Bronchial epithelial cell (primary cell): ENCODE results near the gene ZNF75A. TPM values are rescaled to one million over a fixed set of nuclear protein-coding genes. Genes with fewer than 3 reads are reported as not detected.

Experiments used
- DNase-seq: peaks from one replicate; pipeline ENCODE4 v3.0.0-alpha.2; 2010; ENCODE audit warnings: low read depth
- FAIRE-seq: peaks from 2 replicates; lab custom pipeline; 2011; peaks lifted over from hg19 to GRCh38; lab: Jason Lieb, UNC
- H3K27me3 ChIP-seq: 2 replicates; pipeline ENCODE4 v1.5.1; 2011; ENCODE audit warnings: low read length; ENCODE audit not compliant: control insufficient read depth, insufficient read depth
- H3K36me3 ChIP-seq: 2 replicates; pipeline ENCODE4 v1.5.1; 2011; ENCODE audit warnings: low read length; ENCODE audit not compliant: control insufficient read depth, insufficient read depth
- H3K4me3 ChIP-seq: 2 replicates; pipeline ENCODE4 v1.5.1; 2011; ENCODE audit warnings: mild to moderate bottlenecking, low read depth, low read length, control low read depth
- total RNA-seq: library from RNA; depleted of rRNA; stranded (reverse); fragments of >200 nt; gene quantifications from 2 replicates; pipeline ENCODE4 v1.2.1, GENCODE V29; 2014
- TF ChIP-seq, protein P1 (sequence below): IDR thresholded peaks from 2 replicates; pipeline ENCODE4 v1.5.1; 2011; ENCODE audit warnings: mild to moderate bottlenecking, moderate library complexity, low read length, control low read depth, inconsistent platforms; ENCODE audit not compliant: insufficient read depth, severe bottlenecking

The ZNF75A gene
- total RNA-seq, 1 donor from 2014 or later: 22.9 TPM

DNA sequence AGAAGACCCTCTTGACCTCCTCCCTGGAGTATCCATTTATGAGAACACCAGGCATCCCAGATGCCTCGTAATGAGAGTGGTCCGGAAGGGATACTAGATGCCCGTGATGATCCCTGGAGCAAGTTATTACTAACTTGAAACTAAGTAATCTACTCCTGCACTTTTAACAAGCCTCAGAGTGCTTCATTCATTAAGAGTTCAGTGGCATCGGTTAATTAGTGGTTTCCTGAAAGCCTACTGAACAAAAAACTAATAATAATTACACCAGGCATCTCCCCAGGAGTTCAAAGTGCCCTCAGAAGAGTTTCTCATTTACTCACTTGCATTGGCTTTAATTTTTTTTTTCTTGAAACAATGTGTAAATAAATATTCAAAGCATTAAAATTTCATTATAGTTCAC is 22.2 kb downstream of the ZNF75A start:
- TF ChIP-seq, protein P1, sequence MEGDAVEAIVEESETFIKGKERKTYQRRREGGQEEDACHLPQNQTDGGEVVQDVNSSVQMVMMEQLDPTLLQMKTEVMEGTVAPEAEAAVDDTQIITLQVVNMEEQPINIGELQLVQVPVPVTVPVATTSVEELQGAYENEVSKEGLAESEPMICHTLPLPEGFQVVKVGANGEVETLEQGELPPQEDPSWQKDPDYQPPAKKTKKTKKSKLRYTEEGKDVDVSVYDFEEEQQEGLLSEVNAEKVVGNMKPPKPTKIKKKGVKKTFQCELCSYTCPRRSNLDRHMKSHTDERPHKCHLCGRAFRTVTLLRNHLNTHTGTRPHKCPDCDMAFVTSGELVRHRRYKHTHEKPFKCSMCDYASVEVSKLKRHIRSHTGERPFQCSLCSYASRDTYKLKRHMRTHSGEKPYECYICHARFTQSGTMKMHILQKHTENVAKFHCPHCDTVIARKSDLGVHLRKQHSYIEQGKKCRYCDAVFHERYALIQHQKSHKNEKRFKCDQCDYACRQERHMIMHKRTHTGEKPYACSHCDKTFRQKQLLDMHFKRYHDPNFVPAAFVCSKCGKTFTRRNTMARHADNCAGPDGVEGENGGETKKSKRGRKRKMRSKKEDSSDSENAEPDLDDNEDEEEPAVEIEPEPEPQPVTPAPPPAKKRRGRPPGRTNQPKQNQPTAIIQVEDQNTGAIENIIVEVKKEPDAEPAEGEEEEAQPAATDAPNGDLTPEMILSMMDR: no peak
- DNase-seq (no peak), FAIRE-seq (no peak)
- Histone ChIP-seq H3K36me3 (no peaks in the 10 kb centered on the region), H3K4me3 (no peak overlapping the region), H3K27me3 (no peaks in the 10 kb centered on the region)

DNA sequence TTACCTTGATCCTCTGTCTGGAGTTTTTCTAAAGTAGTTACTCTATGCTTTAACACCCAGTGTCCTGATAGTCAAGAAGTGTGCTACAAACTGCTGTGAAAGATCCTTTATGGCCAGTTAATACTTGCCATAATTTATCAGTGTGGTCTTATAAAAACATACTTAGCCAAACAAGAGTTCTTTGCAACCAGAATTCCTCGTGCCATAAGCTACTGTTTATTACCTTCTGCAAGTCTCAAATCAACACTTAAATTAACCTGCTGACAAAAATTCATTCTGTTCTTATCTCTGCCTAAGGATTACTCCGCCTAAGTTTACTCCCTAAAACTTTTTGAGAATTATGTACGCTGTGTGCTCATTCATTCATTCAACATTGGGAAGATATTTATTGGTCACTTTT is 22.8 kb downstream of the ZNF75A start:
- TF ChIP-seq, protein P1: no peak
- no peak for FAIRE-seq
- no peaks in the 10 kb centered on the region for H3K36me3 ChIP-seq
- H3K27me3 ChIP-seq: no peaks in the 10 kb centered on the region
- no peak overlapping the region for H3K4me3 ChIP-seq
- no peak for DNase-seq

DNA sequence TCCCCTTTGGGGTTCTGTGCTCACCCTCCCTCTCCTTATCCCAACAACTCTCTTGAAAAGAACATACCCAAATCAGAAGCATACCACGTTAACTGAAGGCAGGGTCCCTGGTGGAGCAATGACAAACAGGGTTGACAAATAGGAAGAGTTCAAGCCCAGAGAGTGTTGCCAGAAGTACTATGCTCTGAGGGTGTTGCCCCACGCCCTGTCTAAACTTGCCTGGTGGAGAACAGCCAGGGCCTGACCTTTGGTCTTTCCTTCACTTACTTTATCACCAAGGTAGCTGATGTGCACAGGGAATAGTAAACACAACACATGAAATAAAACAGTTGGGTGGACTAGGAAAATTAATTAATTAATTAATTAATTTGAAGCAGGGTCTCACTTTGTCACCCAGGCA is 23.3 kb downstream of the ZNF75A start:
- H3K27me3 ChIP-seq: no peaks in the 10 kb centered on the region
- DNase-seq (no peak), FAIRE-seq (peak; percentile 7)
- H3K4me3 ChIP-seq: no peak overlapping the region
- TF ChIP-seq, protein P1: no peak
- no peaks in the 10 kb centered on the region for H3K36me3 ChIP-seq

DNA sequence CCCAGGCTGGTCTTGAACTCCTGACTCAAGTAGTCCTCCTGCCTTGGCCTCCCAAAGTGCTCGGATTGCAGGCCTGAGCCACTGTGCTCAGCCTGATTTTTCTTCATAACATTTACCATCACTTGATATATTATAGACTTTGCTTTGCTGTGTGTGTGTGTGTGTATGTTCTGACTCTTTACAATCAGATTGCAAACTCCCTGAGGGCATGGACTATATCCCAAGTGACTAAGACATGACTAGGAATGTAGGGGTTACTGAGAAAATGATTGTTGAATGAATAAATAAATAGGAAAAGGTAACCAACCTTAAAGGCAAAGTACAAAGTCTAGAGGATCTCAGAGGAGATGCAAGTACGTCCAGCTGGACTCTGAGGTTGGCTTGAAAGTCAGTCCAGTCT is 40.7 kb downstream of the ZNF75A start:
- Histone ChIP-seq H3K27me3 (no peaks in the 10 kb centered on the region), H3K36me3 (no peaks in the 10 kb centered on the region), H3K4me3 (no peak overlapping the region)
- TF ChIP-seq, protein P1: no peak
- FAIRE-seq (no peak), DNase-seq (no peak)

DNA sequence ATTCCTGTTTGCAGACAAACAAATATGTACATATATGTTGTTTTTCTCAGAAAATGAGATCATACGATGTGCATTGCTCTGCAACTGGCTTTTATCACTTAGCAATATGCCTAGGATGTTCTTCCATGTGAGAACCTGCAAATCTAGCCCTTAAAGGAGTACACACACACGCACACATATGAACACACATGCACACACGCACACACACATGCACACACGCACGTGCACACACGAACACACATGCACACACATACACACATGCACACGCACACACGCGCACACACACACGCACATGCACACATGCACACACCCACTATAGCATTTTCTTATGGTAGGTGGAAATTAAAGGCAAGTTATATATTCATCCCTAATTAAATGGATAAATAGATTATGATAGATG is 42.3 kb downstream of the ZNF75A start:
- TF ChIP-seq, protein P1: no peak
- H3K4me3 ChIP-seq: no peak overlapping the region
- no peaks in the 10 kb centered on the region for H3K36me3 ChIP-seq
- DNase-seq (no peak), FAIRE-seq (no peak)
- H3K27me3 ChIP-seq: no peaks in the 10 kb centered on the region

DNA sequence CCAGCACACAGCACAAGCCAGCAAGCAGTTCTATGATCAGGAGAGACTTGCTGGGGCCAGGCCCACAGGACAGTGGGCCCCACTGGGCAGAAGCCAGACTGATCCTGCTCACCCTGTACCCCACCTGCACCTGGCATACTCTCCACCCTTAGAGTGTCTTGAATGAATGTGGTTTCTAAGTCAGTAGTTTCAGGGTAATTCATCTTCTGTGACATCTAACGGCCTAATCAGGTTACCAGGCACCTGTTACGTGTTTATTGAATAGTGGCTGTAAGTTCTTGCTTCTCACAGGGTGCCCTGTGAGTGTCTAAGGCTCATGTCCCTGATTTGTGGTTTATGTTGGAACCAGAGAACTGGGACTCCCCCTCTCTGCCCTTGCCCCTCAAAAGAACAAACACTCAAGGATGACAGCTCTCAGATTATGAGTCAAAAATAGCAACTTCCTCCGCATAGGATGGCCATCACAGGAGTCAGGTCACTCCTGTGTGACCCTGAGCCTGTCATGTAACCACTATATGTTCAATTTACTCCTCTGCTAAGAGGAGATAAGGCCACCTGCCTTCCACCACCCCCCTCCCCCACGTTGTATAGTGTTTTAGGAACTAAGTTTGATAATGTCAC is 43.4 kb downstream of the ZNF75A start:
- TF ChIP-seq, protein P1: no peak
- no peak overlapping the region for H3K4me3 ChIP-seq
- peak; percentile 36 for FAIRE-seq
- no peak for DNase-seq
- H3K36me3 ChIP-seq: no peaks in the 10 kb centered on the region
- H3K27me3 ChIP-seq: no peaks in the 10 kb centered on the region
